Stimulated activated CD8-positive, alpha-beta memory T cell treated with anti-CD3 and anti-CD28 coated beads, Interleukin-12 subunit alpha, Interleukin-12 subunit beta, amount 100 ng/mL, for 24 hours (primary cell): ENCODE measurements around the gene CDCA7L.
"Not testable (repeated sequence)": the region's sequence is repeated elsewhere in the genome, so short reads cannot be mapped to it uniquely, and the experiment has no call there.

ENCODE experiments used
- DNase-seq: peaks from one replicate; pipeline ENCODE4 v3.0.0-alpha.2; 2020; ENCODE audit errors: extremely low read depth

The CDCA7L gene

GRCh38 chr7:21911341-21911875, 34.3 kb downstream of the CDCA7L start:
- no peak for DNase-seq

DNA sequence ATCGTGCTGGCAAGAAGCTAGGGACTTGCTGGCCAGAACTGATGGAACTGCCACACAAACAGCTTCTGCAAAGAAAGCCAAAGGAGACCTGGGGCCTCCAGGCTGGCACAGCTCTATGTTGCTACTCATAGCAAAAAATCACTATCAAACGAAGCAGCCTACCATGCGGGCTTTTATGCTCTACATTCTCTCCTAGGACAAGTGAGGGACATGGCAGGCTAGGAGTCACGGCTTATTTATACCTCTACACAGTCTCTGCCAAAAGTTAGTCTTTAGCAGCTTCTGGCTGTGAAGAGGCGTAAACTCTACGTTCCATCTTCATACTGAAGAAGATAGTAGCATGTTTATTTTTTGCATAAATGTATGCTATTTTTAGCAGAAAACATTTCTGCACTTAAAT, 35.4 kb downstream of the CDCA7L start:
- DNase-seq: no peak

GRCh38 chr7:21908746-21909145, 37.0 kb downstream of the CDCA7L start:
- DNase-seq: no peak

- DNase-seq: no peak
Observed at GRCh38 chr7:21903020-21903786, 42.5 kb downstream of the CDCA7L start.

GRCh38 chr7:21902240-21902639, 43.5 kb downstream of the CDCA7L start:
- no peak for DNase-seq

GRCh38 chr7:21898265-21898930, 47.3 kb downstream of the CDCA7L start:
- no peak for DNase-seq

DNA sequence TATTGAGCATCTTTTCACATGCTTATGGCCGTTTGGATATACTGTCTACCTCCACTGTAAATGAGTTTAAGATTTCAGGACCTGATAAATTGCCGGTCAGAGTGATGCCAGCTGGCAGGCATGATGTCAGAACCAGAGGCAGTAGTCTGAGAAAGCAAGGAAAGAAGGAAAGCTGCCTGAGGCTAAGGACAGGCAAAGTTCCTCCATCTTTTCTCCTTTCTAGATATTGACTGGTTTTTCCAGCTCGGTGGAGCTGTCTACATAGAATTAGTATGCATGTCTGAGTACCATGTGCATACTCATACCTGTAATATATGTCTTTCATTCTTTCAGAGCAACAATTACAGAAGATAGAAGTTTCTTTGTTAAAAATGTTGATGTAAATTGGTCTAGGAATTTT, 52.3 kb downstream of the CDCA7L start:
- no peak for DNase-seq

GRCh38 chr7:21891291-21891690, 54.4 kb downstream of the CDCA7L start:
- no peak for DNase-seq

GRCh38 chr7:21887779-21888178, 57.9 kb downstream of the CDCA7L start:
- DNase-seq: no peak

DNA sequence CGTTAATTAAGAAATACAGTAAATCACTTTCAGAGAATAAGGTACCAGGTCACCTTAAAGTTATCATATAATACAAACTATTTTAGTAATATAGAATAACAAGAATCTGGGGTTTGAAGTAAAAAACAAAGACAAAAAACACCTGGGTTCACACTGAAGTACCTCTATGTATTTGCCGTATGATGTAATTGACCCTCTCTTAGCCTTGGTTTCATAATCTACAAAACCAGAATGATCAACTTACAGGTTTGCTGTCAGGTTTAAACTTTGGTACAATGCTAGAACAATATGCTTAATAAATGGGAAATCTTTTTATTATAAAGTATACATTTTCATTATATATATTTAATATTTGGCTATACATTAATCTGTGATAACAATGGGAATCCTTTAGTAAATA, 58.3 kb downstream of the CDCA7L start:
- DNase-seq: no peak

GRCh38 chr7:21886396-21886795, 59.3 kb downstream of the CDCA7L start:
- DNase-seq: no peak

DNA sequence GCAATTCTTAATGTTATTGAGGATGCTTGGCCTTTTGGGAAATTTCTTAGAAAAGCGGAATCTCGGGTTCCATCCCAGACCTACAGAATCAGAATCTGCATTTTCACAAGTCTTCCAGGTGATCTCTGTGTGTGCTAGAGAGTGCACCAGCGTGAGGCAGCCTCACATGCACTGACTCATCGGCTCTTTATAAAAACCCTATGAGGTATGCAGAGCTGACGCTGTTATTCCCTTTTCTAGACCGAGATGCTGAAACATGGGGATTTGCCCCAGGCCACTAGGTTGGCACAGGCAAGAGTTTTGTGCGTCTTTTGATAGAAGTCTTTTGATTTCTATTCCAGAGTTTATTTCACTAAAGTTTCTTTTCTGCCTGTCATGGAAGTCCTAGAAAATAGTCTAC, 61.2 kb downstream of the CDCA7L start:
- no peak for DNase-seq

DNA sequence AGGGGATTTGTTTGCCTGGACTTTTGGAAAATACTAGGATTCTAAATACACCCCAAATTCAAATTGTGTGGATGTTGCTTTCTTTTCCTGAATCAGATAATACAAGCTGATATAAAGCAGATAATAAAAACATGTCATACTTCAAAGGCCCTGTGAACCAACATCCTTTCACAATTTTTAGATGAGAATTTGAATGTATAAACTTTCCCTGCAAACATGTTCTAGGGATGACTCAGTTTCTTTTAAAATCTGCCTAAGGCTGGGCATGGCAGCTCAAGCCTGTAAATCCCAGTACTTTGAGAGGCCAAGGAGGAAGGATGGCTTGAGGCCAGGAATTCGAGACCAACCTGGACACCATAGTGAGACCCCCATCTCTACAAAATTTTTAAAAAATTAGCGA, 62.2 kb downstream of the CDCA7L start:
- DNase-seq: not testable (repeated sequence)

DNA sequence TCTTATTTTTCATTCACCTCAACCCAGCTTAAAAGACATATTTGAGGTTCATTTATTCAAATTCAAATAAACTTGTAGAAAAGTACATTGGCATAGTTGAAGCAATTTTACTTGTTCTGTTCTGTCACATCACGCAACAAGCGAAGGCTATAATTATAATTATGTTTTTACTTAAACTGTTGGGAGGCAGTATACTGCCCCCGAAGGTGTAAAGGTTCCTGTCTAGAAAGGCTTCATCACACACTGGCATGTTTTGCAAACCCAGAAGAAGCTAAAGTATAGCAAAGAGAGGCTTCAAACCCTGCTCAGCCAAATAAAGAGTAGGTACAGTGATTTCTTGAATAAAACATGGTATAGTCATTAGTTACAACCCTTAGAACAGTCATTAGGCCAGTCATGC, 62.6 kb downstream of the CDCA7L start:
- no peak for DNase-seq

GRCh38 chr7:21869785-21870402, 75.8 kb downstream of the CDCA7L start:
- DNase-seq: no peak

DNA sequence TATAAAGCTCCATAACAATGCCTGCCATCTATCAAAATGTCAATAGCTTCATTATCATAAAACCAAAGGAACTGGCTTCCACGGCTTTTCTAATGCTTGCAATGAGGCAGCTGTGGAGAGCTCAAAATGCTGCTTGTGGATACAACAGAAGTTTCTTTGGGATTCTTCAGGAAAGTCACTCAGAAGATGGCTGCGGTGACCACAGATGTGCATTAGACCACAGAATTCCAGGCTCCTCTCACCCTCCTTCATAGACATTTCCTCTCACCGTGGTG, 77.2 kb downstream of the CDCA7L start:
- DNase-seq: no peak

DNA sequence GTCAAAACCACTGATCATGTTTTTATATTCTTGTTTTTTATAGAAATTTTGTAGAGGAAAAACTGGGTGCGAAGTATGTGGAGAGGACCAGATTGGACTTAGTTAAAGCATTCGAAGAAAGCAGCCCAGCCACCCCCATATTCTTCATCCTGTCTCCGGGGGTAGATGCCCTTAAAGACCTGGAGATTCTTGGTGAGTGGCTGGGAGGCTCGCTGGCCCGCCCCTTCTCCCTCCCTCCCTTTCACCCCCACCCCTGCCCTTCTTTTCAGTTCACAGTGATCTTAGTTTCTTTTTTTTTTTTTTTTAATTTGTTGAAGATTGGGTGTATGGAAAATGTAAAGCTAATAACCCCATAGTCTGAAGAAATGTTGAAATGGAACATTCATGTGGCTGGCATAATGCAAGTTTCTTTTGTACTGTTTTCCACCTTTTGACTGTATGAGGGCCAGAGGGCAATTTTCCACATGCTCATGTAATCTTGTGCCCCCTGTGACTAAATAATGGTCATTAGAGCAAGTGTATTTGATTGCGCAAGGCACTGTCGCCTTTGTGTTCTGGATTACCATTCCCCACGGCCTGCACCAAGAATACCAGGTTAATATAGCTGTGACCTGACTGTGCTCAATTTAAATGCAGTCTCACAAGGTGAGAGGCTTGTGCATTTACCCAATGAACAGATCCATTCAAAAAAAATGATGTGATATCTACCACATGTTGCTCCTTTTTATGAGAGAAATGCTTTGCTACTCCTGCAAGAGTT, 77.7 kb downstream of the CDCA7L start:
- no peak for DNase-seq

DNA sequence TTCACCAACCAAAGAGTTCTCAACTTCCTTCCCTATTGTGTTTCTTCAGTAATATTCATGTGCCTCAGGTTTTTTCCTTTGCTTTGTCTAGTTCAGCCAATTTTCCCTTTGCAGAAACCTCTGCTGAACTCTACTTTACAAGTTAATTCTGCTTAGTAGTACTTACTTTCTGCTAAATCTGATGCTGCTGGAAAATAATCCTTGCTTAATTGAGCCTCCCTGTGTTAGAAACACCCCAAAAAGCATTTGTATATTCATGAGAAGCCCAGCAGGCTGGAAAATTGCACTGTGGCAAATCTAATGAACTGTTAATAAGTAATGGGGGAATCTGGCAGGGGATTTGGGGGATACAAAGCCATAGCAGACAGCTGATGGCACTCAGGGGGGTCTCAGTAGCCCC, 78.5 kb downstream of the CDCA7L start:
- no peak for DNase-seq

DNA sequence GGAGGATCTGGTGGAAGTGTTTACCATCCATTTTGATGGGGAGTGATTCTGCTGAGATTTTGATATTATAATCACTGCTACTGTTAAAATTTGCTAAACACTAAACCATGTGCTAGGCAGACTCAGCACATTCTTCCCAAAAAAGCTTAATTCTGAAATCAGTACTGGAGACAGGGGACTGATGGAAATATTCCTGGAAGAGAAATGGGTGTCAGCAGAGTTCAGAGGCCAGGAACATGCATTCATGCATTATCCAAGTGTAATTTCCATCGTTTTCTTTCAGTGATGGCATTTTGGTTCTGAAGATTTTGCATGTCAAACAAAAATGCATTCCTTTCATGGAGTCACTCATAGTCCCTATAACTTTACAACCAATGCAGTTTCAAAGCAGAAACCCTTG, 79.0 kb downstream of the CDCA7L start:
- no peak for DNase-seq

- not testable (repeated sequence) for DNase-seq
Observed at GRCh38 chr7:21865631-21866204, 80.0 kb downstream of the CDCA7L start.

DNA sequence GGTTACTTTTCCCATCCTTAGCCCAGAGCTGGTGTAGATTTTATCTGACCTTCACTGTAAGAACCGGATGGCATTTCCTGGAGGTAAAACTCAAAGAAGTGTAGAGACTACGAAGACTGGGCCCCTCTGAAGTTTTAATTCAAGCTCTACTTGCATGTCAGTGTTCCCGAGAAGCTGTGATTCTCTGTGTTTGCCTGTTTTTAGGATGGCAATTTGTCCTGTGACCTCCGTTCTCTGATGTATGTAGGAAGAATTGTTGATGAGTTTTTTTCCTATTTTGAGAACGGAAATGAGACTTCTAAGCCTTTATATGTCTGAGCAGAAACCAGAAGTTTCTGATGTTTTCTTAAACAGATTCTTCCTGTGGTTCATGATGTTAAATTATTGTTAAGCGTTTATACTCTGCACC, 94.1 kb downstream of the CDCA7L start:
- DNase-seq: no peak
